ENCODE data around the gene MTRF1L.
A peak's percentile ranks its signal among the peaks of the same experiment; 100 is the strongest.

MTRF1L gene, protein sequence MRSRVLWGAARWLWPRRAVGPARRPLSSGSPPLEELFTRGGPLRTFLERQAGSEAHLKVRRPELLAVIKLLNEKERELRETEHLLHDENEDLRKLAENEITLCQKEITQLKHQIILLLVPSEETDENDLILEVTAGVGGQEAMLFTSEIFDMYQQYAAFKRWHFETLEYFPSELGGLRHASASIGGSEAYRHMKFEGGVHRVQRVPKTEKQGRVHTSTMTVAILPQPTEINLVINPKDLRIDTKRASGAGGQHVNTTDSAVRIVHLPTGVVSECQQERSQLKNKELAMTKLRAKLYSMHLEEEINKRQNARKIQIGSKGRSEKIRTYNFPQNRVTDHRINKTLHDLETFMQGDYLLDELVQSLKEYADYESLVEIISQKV

DNA sequence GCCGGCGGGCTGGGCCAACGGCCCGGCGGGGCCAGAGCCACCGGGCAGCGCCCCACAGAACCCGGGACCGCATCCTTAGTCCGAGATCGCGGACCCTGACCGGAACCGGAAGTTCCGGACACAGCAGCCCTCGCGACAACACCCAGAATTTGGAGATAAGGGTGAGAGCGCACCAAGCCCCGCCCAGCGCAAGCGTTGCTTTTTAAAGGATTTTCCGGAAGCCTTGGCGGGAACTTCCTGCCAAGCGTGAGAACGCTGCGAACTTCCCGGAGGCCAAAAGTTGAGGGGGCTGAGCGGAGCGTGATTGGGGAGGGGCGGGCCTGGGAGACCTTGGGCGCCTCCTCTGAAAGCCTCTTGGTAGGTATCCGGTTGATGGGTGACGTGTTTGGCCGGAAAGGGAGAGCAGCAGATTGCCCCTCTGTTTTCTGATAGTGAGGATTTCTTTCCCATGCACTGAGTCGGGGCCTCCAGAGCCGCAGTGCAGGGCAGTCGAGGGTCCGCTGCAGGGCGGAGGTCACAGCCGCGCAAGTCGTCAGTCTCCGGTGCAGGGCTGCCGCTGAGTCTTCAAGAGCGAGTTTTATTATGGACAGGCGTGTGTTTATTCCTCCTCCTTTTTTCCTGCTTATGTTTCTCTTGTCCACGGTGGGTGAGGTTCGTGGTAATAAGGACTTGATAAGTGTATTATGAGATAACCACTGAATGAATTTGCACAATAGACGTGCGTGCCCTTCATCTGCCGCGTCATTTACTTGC lies at the start of gene MTRF1L:
Gene MTRF1L, minus strand, starts transcription at position 97 of the 753 bp plus-strand sequence. Its CDS starts 24 bp downstream, at position 73.
- TF ChIP-seq, protein P1, sequence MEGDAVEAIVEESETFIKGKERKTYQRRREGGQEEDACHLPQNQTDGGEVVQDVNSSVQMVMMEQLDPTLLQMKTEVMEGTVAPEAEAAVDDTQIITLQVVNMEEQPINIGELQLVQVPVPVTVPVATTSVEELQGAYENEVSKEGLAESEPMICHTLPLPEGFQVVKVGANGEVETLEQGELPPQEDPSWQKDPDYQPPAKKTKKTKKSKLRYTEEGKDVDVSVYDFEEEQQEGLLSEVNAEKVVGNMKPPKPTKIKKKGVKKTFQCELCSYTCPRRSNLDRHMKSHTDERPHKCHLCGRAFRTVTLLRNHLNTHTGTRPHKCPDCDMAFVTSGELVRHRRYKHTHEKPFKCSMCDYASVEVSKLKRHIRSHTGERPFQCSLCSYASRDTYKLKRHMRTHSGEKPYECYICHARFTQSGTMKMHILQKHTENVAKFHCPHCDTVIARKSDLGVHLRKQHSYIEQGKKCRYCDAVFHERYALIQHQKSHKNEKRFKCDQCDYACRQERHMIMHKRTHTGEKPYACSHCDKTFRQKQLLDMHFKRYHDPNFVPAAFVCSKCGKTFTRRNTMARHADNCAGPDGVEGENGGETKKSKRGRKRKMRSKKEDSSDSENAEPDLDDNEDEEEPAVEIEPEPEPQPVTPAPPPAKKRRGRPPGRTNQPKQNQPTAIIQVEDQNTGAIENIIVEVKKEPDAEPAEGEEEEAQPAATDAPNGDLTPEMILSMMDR (conservative IDR thresholded peaks at IDR 0.05), result peak; percentile 22; the same call in 1 of the 2 replicates
- H3K27ac ChIP-seq, result peak within 1 kb of the TSS; percentile 87

DNA sequence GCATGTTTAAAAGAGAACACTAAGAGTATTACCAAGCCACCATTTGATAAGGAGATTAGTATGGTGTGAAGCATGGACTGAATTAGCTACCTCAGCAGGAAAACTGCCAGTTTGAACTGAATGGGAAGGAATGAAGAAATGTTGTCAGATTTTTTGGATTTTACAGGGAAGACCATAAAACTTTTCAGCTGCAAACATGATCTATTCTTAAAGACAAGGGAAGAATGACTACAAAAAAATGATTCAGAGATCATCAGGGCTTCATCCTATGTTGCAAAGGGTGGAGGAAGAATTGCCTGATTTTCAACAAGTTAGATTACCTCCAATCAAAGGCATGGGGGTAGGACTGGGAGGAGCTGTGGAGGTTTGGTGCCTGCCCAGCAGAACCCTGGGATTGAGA lies 49.3 kb upstream of the MTRF1L start:
- TF ChIP-seq, protein P1 (conservative IDR thresholded peaks at IDR 0.05), result no peak
- H3K27ac ChIP-seq, result no peak overlapping the region

DNA sequence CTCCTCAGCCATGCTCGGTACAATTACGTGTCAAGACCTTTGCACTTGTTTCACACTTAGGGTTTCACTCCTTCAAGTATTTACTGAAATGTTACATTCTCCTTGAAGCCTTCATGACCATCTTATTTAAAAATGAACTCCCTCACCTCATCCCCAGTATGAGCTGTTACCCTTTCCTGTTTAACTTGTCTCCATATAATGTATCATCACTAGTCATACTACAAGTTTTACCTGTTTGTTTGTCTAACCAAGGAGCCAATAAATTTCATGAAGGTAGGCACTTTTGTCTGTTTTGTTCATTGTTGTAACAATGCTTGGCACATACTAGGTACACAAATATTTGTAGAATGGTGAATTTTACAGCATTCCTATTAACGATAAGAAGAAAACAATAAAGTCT lies 46.1 kb upstream of the MTRF1L start:
- H3K27ac ChIP-seq, result no peak overlapping the region
- TF ChIP-seq, protein P1 (conservative IDR thresholded peaks at IDR 0.05), result no peak

DNA sequence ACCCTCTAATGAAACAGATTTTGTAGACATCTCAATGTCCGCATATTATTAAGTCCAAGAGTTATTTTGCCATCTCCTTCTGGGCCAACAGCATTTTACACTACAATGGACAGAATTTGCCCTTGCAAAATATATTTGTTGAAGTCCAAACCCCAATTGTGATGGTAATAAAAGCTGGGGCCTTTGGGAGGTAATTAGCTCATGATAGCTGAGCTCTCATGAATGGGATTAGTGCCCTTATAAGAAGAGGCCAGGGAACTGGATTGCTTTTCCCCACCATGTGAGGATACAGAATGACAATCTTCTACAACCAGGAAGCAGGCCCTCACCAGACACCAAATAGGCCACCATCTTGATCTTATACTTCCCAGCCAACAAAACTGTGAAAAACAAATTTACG lies 44.9 kb upstream of the MTRF1L start:
- TF ChIP-seq, protein P1 (conservative IDR thresholded peaks at IDR 0.05), result no peak
- H3K27ac ChIP-seq, result no peak overlapping the region

DNA sequence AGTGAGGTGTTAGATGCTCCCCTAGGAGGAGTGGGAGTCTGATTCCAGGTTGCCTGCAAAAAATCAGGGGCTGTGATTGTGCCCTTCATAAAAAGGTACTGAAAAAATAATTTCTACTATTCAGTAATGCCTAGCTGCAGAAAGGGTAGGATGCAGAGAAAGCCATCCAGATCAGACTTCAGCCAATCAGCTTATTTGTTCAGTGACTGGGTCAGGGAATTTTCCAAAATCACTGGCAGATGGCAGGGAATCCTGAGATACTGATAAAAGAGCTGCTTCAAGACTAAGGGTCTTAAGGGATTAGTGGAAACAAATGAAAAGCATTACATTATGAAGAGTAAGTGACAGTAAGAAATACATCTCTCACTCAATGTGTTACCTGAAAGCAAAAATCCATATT lies 42.8 kb upstream of the MTRF1L start:
- H3K27ac ChIP-seq, result peak overlapping the region; percentile 64
- TF ChIP-seq, protein P1 (conservative IDR thresholded peaks at IDR 0.05), result no peak

DNA sequence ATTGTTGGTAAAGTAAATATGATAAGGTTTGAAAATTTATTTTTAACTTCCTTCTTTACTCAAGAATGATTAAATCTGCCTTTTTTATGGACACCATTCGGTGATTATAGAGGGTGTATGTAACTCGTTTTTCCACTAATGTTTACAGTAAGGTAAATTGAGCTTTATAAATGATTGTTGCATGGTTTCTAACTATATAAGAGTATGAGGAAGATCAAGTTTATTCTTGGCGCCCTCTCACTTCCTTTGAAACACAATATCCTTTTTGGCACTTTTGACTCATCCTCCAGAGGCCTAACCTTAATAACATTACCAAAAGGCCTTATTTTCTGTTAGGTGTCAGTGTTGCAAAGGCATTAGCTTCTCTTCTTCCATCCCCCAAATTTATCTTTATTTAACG lies 41.8 kb upstream of the MTRF1L start:
- H3K27ac ChIP-seq, result peak overlapping the region; percentile 64
- TF ChIP-seq, protein P1 (conservative IDR thresholded peaks at IDR 0.05), result no peak

DNA sequence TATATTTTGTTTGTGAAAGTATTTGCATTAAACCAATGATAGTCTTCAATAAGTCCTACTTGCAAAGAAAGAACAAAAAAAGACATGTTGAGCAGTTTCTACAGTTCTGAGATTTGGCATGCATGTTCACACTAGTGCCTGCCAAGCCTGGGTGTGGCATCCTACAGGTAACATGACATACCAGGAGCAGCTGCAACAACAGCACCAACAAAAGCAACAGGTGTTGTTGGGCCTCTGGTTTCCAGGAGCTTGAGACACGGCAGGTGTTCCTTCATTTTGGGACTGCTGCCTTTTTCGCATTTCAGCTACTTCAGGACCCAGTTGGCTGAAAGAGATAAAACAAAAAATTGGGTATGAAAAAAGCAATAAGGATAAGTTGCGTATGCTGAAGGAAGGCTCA lies 41.2 kb upstream of the MTRF1L start:
- TF ChIP-seq, protein P1 (conservative IDR thresholded peaks at IDR 0.05), result no peak
- H3K27ac ChIP-seq, result peak overlapping the region; percentile 64

Measured in VCaP (cell line).